Hepatocyte (in vitro differentiated cells): ENCODE measurements around the gene LGALSL.

Source experiments
- EZH2 ChIP-seq: fragments of 200-600 bp; sonication (generic); IDR thresholded peaks from 2 replicates; pipeline ENCODE4 v1.6.1; 2016; ENCODE audit warnings: antibody characterized with exemption, mild to moderate bottlenecking, borderline replicate concordance
- EZH2phosphoT487 ChIP-seq: fragments of 200-600 bp; sonication (generic); IDR thresholded peaks from one replicate; pipeline ENCODE4 v1.6.1; 2018; ENCODE audit warnings: antibody characterized with exemption, mild to moderate bottlenecking, low read depth, moderate library complexity; ENCODE audit not compliant: unreplicated experiment, severe bottlenecking
- TF ChIP-seq, protein P1 (sequence below): fragments of 200-600 bp; sonication (generic); IDR thresholded peaks from 2 replicates; pipeline ENCODE4 v1.5.1; 2016; ENCODE audit warnings: antibody characterized with exemption, mild to moderate bottlenecking; ENCODE audit not compliant: poor library complexity

DNA sequence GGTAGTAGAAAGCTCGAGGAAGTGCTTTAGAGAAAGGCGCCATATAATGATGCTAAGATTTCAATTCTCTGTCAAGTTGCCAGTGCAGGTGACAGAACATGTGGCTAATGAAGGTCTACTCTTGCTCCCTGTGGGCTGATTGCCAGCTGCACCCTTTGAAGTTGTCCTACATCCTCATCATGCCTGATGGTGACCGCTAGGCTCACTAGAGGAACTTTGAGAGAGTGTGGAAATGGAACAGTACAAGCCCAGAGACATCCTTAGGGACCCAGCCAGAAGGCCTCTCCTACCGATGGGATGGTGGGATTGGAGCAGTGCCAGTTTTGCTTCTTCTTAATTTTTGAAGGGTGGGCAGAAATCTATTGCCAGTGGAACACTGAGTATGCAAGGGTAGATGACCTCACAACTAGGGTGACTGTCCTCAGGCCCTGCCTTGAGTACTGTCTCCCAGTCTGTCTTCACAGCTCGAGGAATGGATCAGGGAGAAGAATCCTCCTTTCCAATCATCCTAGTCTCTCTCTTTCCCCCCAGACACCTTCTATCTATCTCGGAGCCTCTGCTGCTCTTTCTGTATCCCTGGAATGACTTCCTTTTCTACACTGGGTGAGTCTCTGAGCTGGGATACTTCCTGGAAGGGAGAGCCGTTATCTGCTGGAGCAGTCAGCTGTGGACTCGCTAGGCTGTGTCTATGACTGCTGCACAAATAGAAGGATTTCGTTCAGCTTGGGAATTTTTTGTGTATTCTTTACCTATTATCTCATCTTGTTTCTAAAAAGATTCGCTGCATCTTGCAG is 33.5 kb downstream of the LGALSL start:
- TF ChIP-seq, protein P1, sequence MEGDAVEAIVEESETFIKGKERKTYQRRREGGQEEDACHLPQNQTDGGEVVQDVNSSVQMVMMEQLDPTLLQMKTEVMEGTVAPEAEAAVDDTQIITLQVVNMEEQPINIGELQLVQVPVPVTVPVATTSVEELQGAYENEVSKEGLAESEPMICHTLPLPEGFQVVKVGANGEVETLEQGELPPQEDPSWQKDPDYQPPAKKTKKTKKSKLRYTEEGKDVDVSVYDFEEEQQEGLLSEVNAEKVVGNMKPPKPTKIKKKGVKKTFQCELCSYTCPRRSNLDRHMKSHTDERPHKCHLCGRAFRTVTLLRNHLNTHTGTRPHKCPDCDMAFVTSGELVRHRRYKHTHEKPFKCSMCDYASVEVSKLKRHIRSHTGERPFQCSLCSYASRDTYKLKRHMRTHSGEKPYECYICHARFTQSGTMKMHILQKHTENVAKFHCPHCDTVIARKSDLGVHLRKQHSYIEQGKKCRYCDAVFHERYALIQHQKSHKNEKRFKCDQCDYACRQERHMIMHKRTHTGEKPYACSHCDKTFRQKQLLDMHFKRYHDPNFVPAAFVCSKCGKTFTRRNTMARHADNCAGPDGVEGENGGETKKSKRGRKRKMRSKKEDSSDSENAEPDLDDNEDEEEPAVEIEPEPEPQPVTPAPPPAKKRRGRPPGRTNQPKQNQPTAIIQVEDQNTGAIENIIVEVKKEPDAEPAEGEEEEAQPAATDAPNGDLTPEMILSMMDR, result no peak
- no peak for TF ChIP-seq EZH2
- no peak for TF ChIP-seq EZH2phosphoT487
